SK-N-SH treated with all-trans-retinoic acid at 6 μM for 48 hours (cell line): Measurements from ENCODE around the gene XRN2.

Experiments used
- ARNTL ChIP-seq: fragments of 450-650 bp; formaldehyde crosslinking; IDR thresholded peaks from 2 replicates; pipeline ENCODE4 v1.5.0; 2020; ENCODE audit warnings: low read depth, mild to moderate bottlenecking, moderate library complexity, borderline replicate concordance
- CREB5 ChIP-seq: fragments of 250-450 bp; sonication (Bioruptor Pico); IDR thresholded peaks from 2 replicates; pipeline ENCODE4 v1.5.1; 2020; ENCODE audit warnings: low read depth, mild to moderate bottlenecking, moderate library complexity
- GLIS3 ChIP-seq: fragments of 250-450 bp; sonication (Bioruptor Pico); IDR thresholded peaks from 2 replicates; pipeline ENCODE4 v1.5.0; 2020; ENCODE audit warnings: mild to moderate bottlenecking, moderate library complexity
- PATZ1 ChIP-seq: fragments of 250-450 bp; sonication (Bioruptor Pico); IDR thresholded peaks from 2 replicates; pipeline ENCODE4 v1.8.0; 2020; ENCODE audit warnings: mild to moderate bottlenecking, moderate library complexity, borderline replicate concordance
- POU6F1 ChIP-seq: fragments of 250-450 bp; sonication (Bioruptor Pico); IDR thresholded peaks from 2 replicates; pipeline ENCODE4 v1.8.0; 2021; ENCODE audit warnings: low read depth, mild to moderate bottlenecking, moderate library complexity, borderline replicate concordance
- PPARA ChIP-seq: fragments of 250-450 bp; sonication (Bioruptor Pico); IDR thresholded peaks from 2 replicates; pipeline ENCODE4 v1.5.0; 2020; ENCODE audit warnings: mild to moderate bottlenecking, borderline replicate concordance
- ZFP3 ChIP-seq: fragments of 250-450 bp; sonication (Bioruptor Pico); IDR thresholded peaks from 2 replicates; pipeline ENCODE4 v1.5.0; 2020; ENCODE audit warnings: mild to moderate bottlenecking, moderate library complexity
- ZNF8 ChIP-seq: fragments of 450-650 bp; formaldehyde crosslinking; IDR thresholded peaks from 2 replicates; pipeline ENCODE4 v1.5.0; 2020; ENCODE audit warnings: mild to moderate bottlenecking, moderate library complexity

GRCh38 chr20:21377701-21378100, 74.6 kb downstream of the XRN2 start:
- TF ChIP-seq POU6F1 (no peak), PPARA (CRISPR knock-in tag) (no peak), ARNTL (CRISPR knock-in tag) (no peak), CREB5 (CRISPR knock-in tag) (no peak), ZNF8 (no peak), PATZ1 (CRISPR knock-in tag) (no peak), GLIS3 (CRISPR knock-in tag) (no peak), ZFP3 (no peak)
